H9 (cell line): ENCODE measurements around the gene ENHO. TPM values are rescaled to one million over a fixed set of nuclear protein-coding genes. Genes with fewer than 3 reads are reported as not detected.

ENCODE experiments used
- DNase-seq: peaks from one replicate; pipeline ENCODE4 v3.0.0-alpha.2; 2017
- H2AFZ ChIP-seq: one replicate; pipeline ENCODE4 v1.6.1; 2013; ENCODE audit warnings: mild to moderate bottlenecking, low read length, control low read depth, moderate library complexity
- H2AK5ac ChIP-seq: 2 replicates; pipeline ENCODE4 v1.6.1; 2013; ENCODE audit warnings: low read length, control low read depth, mixed read lengths; ENCODE audit not compliant: insufficient read length
- H2BK120ac ChIP-seq: one replicate; pipeline ENCODE4 v1.6.1; 2013; ENCODE audit warnings: low read depth, mild to moderate bottlenecking, low read length, control low read depth, inconsistent platforms; ENCODE audit not compliant: poor library complexity, severe bottlenecking
- H2BK12ac ChIP-seq: 2 replicates; pipeline ENCODE4 v1.6.1; 2013; ENCODE audit warnings: low read length, control low read depth, mixed read lengths, low read depth; ENCODE audit not compliant: insufficient read length
- H2BK15ac ChIP-seq: 2 replicates; pipeline ENCODE4 v1.6.1; 2013; ENCODE audit warnings: low read depth, low read length, control low read depth
- H2BK20ac ChIP-seq: one replicate; pipeline ENCODE4 v1.6.1; 2013; ENCODE audit warnings: low read depth, mild to moderate bottlenecking, low read length, control low read depth, inconsistent platforms; ENCODE audit not compliant: poor library complexity, severe bottlenecking
- H2BK5ac ChIP-seq: 2 replicates; pipeline ENCODE4 v1.6.1; 2013; ENCODE audit warnings: low read length, control low read depth, mixed read lengths; ENCODE audit not compliant: insufficient read length
- H3K14ac ChIP-seq: 2 replicates; pipeline ENCODE4 v1.6.1; 2013; ENCODE audit warnings: low read length, control low read depth; ENCODE audit not compliant: insufficient read depth
- H3K18ac ChIP-seq: 2 replicates; pipeline ENCODE4 v1.6.1; 2013; ENCODE audit warnings: low read depth, mild to moderate bottlenecking, mixed read lengths, low read length, control low read depth; ENCODE audit not compliant: insufficient read length
- H3K23ac ChIP-seq: 2 replicates; pipeline ENCODE4 v1.6.1; 2013; ENCODE audit warnings: low read length, control low read depth, mixed read lengths, low read depth; ENCODE audit not compliant: insufficient read length
- H3K23me2 ChIP-seq: 2 replicates; pipeline ENCODE4 v1.6.1; 2013; ENCODE audit warnings: low read depth, mild to moderate bottlenecking, mixed read lengths, low read length, control low read depth; ENCODE audit not compliant: insufficient read length, poor library complexity, severe bottlenecking
- H3K27ac ChIP-seq: 2 replicates; pipeline ENCODE4 v1.5.1; 2013; ENCODE audit warnings: low read length, control low read depth, mixed read lengths, low read depth; ENCODE audit not compliant: insufficient read length
- H3K27me3 ChIP-seq: 2 replicates; pipeline ENCODE4 v1.6.1; 2013; ENCODE audit warnings: low read length, control low read depth, inconsistent platforms; ENCODE audit not compliant: insufficient read depth
- H3K4ac ChIP-seq: 2 replicates; pipeline ENCODE4 v1.6.1; 2013; ENCODE audit warnings: low read depth, mild to moderate bottlenecking, control low read depth, inconsistent platforms, low read length, moderate library complexity
- H3K4me1 ChIP-seq: 2 replicates; pipeline ENCODE4 v1.6.1; 2013; ENCODE audit warnings: low read length, control low read depth, inconsistent platforms; ENCODE audit not compliant: insufficient read depth
- H3K4me2 ChIP-seq: 2 replicates; pipeline ENCODE4 v1.6.1; 2013; ENCODE audit warnings: low read length, control low read depth, mixed read lengths; ENCODE audit not compliant: insufficient read length, insufficient read depth
- H3K56ac ChIP-seq: 2 replicates; pipeline ENCODE4 v1.6.1; 2013; ENCODE audit warnings: low read depth, mild to moderate bottlenecking, mixed read lengths, low read length, control low read depth; ENCODE audit not compliant: insufficient read length
- H3K79me1 ChIP-seq: 2 replicates; pipeline ENCODE4 v1.6.1; 2013; ENCODE audit warnings: low read depth, mild to moderate bottlenecking, moderate library complexity, low read length, control low read depth, inconsistent platforms; ENCODE audit not compliant: insufficient read depth, poor library complexity, severe bottlenecking
- H3K79me2 ChIP-seq: 2 replicates; pipeline ENCODE4 v1.6.1; 2013; ENCODE audit warnings: low read length, control low read depth, inconsistent platforms; ENCODE audit not compliant: insufficient read depth
- H3K9ac ChIP-seq: 2 replicates; pipeline ENCODE4 v1.6.1; 2013; ENCODE audit warnings: low read length, control low read depth, mixed read lengths; ENCODE audit not compliant: insufficient read length; ENCODE audit errors: extremely low read depth
- H3K9me3 ChIP-seq: one replicate; pipeline ENCODE4 v1.6.1; 2013; ENCODE audit warnings: low read depth, low read length, inconsistent platforms; ENCODE audit not compliant: control insufficient read depth
- H3T11ph ChIP-seq: one replicate; pipeline ENCODE4 v1.6.1; 2013; ENCODE audit warnings: mild to moderate bottlenecking, low read length, control low read depth, inconsistent platforms
- H4K20me1 ChIP-seq: one replicate; pipeline ENCODE4 v1.6.1; 2013; ENCODE audit not compliant: control insufficient read depth, insufficient read length, insufficient read depth
- H4K5ac ChIP-seq: 2 replicates; pipeline ENCODE4 v1.6.1; 2013; ENCODE audit warnings: low read depth, mild to moderate bottlenecking, mixed read lengths, low read length, control low read depth; ENCODE audit not compliant: insufficient read length
- H4K8ac ChIP-seq: replicated peaks from 2 replicates; pipeline ENCODE4 v1.6.1; 2013; ENCODE audit warnings: low read length, control low read depth, mixed read lengths, low read depth; ENCODE audit not compliant: insufficient read length
- H4K91ac ChIP-seq: 2 replicates; pipeline ENCODE4 v1.6.1; 2013; ENCODE audit warnings: low read depth, mild to moderate bottlenecking, moderate library complexity, mixed read lengths, low read length, control low read depth; ENCODE audit not compliant: insufficient read length
- H3K27ac Mint-ChIP-seq, 3 experiments: 2 replicates in 2 of 3; 3 replicates in 1 of 3; pipeline ENCODE4 v1.8.0; 2020 to 2021; ENCODE audit warnings: mixed read lengths in 3 of 3, mild to moderate bottlenecking in 1 of 3, moderate library complexity in 1 of 3
- H3K27me3 Mint-ChIP-seq: 2 replicates; pipeline ENCODE4 v1.8.0; 2021; ENCODE audit warnings: low read depth, mild to moderate bottlenecking, moderate library complexity, mixed read lengths
- H3K36me3 Mint-ChIP-seq, 3 experiments: 2 replicates in 2 of 3; 3 replicates in 1 of 3; pipeline ENCODE4 v1.8.0; 2020 to 2021; ENCODE audit warnings: low read depth in 3 of 3, mixed read lengths in 3 of 3; ENCODE audit not compliant: insufficient read depth in 1 of 3
- H3K4me1 Mint-ChIP-seq, 2 experiments: 2 replicates each; pipeline ENCODE4 v1.8.0; 2020; ENCODE audit warnings: mixed read lengths in 2 of 2
- H3K4me3 Mint-ChIP-seq, 2 experiments: 2 replicates in 1 of 2; 3 replicates in 1 of 2; pipeline ENCODE4 v1.8.0; 2020 to 2021; ENCODE audit warnings: mild to moderate bottlenecking in 2 of 2, mixed read lengths in 2 of 2, moderate library complexity in 1 of 2
- H3K9me3 Mint-ChIP-seq, 2 experiments: 2 replicates in 1 of 2; 3 replicates in 1 of 2; pipeline ENCODE4 v1.8.0; 2020; ENCODE audit warnings: mild to moderate bottlenecking in 2 of 2, mixed read lengths in 2 of 2, moderate library complexity in 1 of 2
- CTCF ChIP-seq: fragments of 200-600 bp; sonication (generic); conservative IDR thresholded peaks from 3 replicates; pipeline ENCODE4 v1.8.0; 2021; ENCODE audit warnings: antibody characterized with exemption, mild to moderate bottlenecking
- WGBS: extraction: QIAGEN DNeasy Blood & Tissue Kit; methylation state at CpG from one replicate; pipeline ENCODE4 v1.1.7; 2013; ENCODE audit warnings: missing lambda C conversion rate, low lambda C conversion rate, mixed read lengths; ENCODE audit not compliant: insufficient read length; ENCODE audit errors: extremely low coverage; 5-methylcytosine and 5-hydroxymethylcytosine counted together
- total RNA-seq: library from RNA; stranded (reverse); gene quantifications from 2 replicates; pipeline ENCODE4 v1.2.1, GENCODE V29; 2021

ENHO gene
- total RNA-seq, 1 experiment from 2014 or later = 14.5 TPM

DNA sequence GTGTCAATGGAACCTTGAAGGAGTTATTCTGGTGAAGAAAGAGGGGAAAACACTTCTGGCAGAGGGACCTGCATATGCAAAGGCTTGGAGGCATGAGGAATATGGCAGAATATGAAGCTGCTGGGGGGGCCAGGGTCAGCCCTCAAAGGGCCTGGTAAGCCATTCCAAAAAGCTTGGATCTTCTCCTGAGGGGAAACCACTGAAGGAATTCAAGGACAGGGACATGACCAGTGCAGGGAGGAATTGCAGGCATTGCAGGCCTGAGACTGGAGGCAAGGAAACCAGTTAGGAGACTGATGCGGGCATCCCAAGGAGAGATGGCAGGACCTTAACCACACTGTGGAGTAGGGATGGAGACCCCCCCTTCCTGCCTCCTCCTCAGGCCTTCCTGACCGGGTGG, 21.4 kb downstream of the ENHO start:
- Histone ChIP-seq H3K79me2 (no peaks in the 10 kb centered on the region), H2BK120ac (no peak overlapping the region), H2AFZ (no peak overlapping the region), H3K23me2 (no peaks in the 10 kb centered on the region), H3K14ac (no peak overlapping the region), H2AK5ac (no peak overlapping the region), H4K20me1 (no peaks in the 10 kb centered on the region), H3K27ac (no peak overlapping the region), H2BK5ac (no peak overlapping the region), H3K4me1 (0 out of 2 replicates have a peak, but pooled peaks cover under 1% of the 10 kb centered on the region), H3T11ph (no peak overlapping the region), H4K91ac (no peak overlapping the region), H3K4ac (no peak overlapping the region), H3K23ac (no peak overlapping the region), H4K5ac (no peak overlapping the region), H3K18ac (no peak overlapping the region), H3K9ac (no peak overlapping the region), H2BK12ac (no peak overlapping the region), H3K79me1 (no peaks in the 10 kb centered on the region), H3K27me3 (no peaks in the 10 kb centered on the region), H2BK15ac (no peak overlapping the region), H3K56ac (no peak overlapping the region), H2BK20ac (no peak overlapping the region), H4K8ac (no peak overlapping the region), H3K4me2 (no peak overlapping the region), H3K9me3 (no peaks in the 10 kb centered on the region)
- Mint-ChIP-seq H3K9me3 (no peaks in the 10 kb centered on the region), H3K4me1 (peaks cover 8 to 29% of the 10 kb centered on the region in 2 experiments), H3K4me3 (no peak overlapping the region), H3K27me3 (peaks cover 3% of the 10 kb centered on the region; the same call in 1 of the 2 replicates), H3K27ac (no peak overlapping the region), H3K36me3 (no peaks in the 10 kb centered on the region)
- no peak for TF ChIP-seq CTCF
- DNase-seq = no peak
- WGBS = no CpG with 5 or more reads among the region's 2 CpGs
